ENCODE measurements around the gene DKC1.
A peak's percentile ranks its signal among the peaks of the same experiment; 100 is the strongest.
"Not testable (repeated sequence)": the region's sequence is repeated elsewhere in the genome, so short reads cannot be mapped to it uniquely, and the experiment has no call there.

The DKC1 gene

GRCh38 chrX:154804957-154805695, 42.5 kb downstream of the DKC1 start, which contains the start of gene MPP1:
TSS of gene MPP1 (minus strand) at chrX:154805485. CDS start at chrX:154805373, 112 bp downstream.
- no peaks in the 10 kb centered on the region for H3K9me3 ChIP-seq (ENCODE audit: low read depth, low read length)
- peak within 1 kb of the TSS; percentile 71 for H3K9ac ChIP-seq (ENCODE audit: insufficient read length)
- TF ChIP-seq EZH2 (IDR thresholded peaks at IDR 0.05) (no peak), POLR2AphosphoS5 (IDR thresholded peaks at IDR 0.05; ENCODE audit: borderline replicate concordance, low read depth, low read length) (peak; percentile 53; the same call in 1 of the 2 replicates)
- no peak for DNase-seq (ENCODE audit: low read depth, low spot score)
- H3K4me3 ChIP-seq: peak within 1 kb of the TSS; percentile 81
- H3K36me3 ChIP-seq (ENCODE audit: insufficient read depth, low read length): no peaks in the 10 kb centered on the region
- H3K27ac ChIP-seq: no peak within 1 kb of the TSS

GRCh38 chrX:154805696-154806091, 43.0 kb downstream of the DKC1 start:
- Histone ChIP-seq H3K4me3 (peak overlapping the region; percentile 81), H3K9me3 (ENCODE audit: low read depth, low read length) (no peaks in the 10 kb centered on the region), H3K9ac (ENCODE audit: insufficient read length) (peak overlapping the region; percentile 63), H3K27ac (no peak overlapping the region), H3K36me3 (ENCODE audit: insufficient read depth, low read length) (no peaks in the 10 kb centered on the region)
- no peak for DNase-seq (ENCODE audit: low read depth, low spot score)
- TF ChIP-seq POLR2AphosphoS5 (IDR thresholded peaks at IDR 0.05; ENCODE audit: borderline replicate concordance, low read depth, low read length) (no peak), FOXP2 (optimal IDR thresholded peaks at IDR 0.05; ENCODE audit: control extremely low read depth, extremely low read length, insufficient read depth) (no peak), EZH2 (IDR thresholded peaks at IDR 0.05) (no peak)

- DNase-seq (ENCODE audit: low read depth, low spot score): no peak
- TF ChIP-seq EZH2 (IDR thresholded peaks at IDR 0.05): no peak
- Histone ChIP-seq H3K4me3 (no peak overlapping the region), H3K9me3 (ENCODE audit: low read depth, low read length) (no peaks in the 10 kb centered on the region), H3K36me3 (ENCODE audit: insufficient read depth, low read length) (no peaks in the 10 kb centered on the region), H3K27ac (no peak overlapping the region), H3K9ac (ENCODE audit: insufficient read length) (no peak overlapping the region)
Observed at GRCh38 chrX:154806837-154807501, 44.3 kb downstream of the DKC1 start.

GRCh38 chrX:154809939-154810665, 47.4 kb downstream of the DKC1 start:
- H3K36me3 ChIP-seq (ENCODE audit: insufficient read depth, low read length): no peaks in the 10 kb centered on the region
- no peaks in the 10 kb centered on the region for H3K9me3 ChIP-seq (ENCODE audit: low read depth, low read length)
- H3K4me3 ChIP-seq: no peak overlapping the region
- no peak for DNase-seq (ENCODE audit: low read depth, low spot score)
- TF ChIP-seq EZH2 (IDR thresholded peaks at IDR 0.05): no peak
- no peak for TF ChIP-seq POLR2AphosphoS5 (IDR thresholded peaks at IDR 0.05; ENCODE audit: borderline replicate concordance, low read depth, low read length)
- TF ChIP-seq FOXP2 (optimal IDR thresholded peaks at IDR 0.05; ENCODE audit: control extremely low read depth, extremely low read length, insufficient read depth): no peak
- H3K9ac ChIP-seq (ENCODE audit: insufficient read length): no peak overlapping the region
- no peak overlapping the region for H3K27ac ChIP-seq

GRCh38 chrX:154812341-154813101, 49.9 kb downstream of the DKC1 start:
- TF ChIP-seq FOXP2 (optimal IDR thresholded peaks at IDR 0.05; ENCODE audit: control extremely low read depth, extremely low read length, insufficient read depth): no peak
- no peak for TF ChIP-seq EZH2 (IDR thresholded peaks at IDR 0.05)
- no peak for TF ChIP-seq POLR2AphosphoS5 (IDR thresholded peaks at IDR 0.05; ENCODE audit: borderline replicate concordance, low read depth, low read length)
- no peaks in the 10 kb centered on the region for H3K9me3 ChIP-seq (ENCODE audit: low read depth, low read length)
- DNase-seq (ENCODE audit: low read depth, low spot score): no peak
- H3K9ac ChIP-seq (ENCODE audit: insufficient read length): no peak overlapping the region
- H3K36me3 ChIP-seq (ENCODE audit: insufficient read depth, low read length): no peaks in the 10 kb centered on the region
- no peak overlapping the region for H3K4me3 ChIP-seq
- no peak overlapping the region for H3K27ac ChIP-seq

GRCh38 chrX:154813801-154814200, 51.1 kb downstream of the DKC1 start:
- TF ChIP-seq POLR2AphosphoS5 (IDR thresholded peaks at IDR 0.05; ENCODE audit: borderline replicate concordance, low read depth, low read length) (no peak), FOXP2 (optimal IDR thresholded peaks at IDR 0.05; ENCODE audit: control extremely low read depth, extremely low read length, insufficient read depth) (no peak), EZH2 (IDR thresholded peaks at IDR 0.05) (no peak)
- Histone ChIP-seq H3K9me3 (ENCODE audit: low read depth, low read length) (no peaks in the 10 kb centered on the region), H3K4me3 (no peak overlapping the region), H3K9ac (ENCODE audit: insufficient read length) (no peak overlapping the region), H3K36me3 (ENCODE audit: insufficient read depth, low read length) (no peaks in the 10 kb centered on the region), H3K27ac (no peak overlapping the region)
- no peak for DNase-seq (ENCODE audit: low read depth, low spot score)

GRCh38 chrX:154815274-154815818, 52.7 kb downstream of the DKC1 start:
- TF ChIP-seq FOXP2 (optimal IDR thresholded peaks at IDR 0.05; ENCODE audit: control extremely low read depth, extremely low read length, insufficient read depth) (no peak), EZH2 (IDR thresholded peaks at IDR 0.05) (no peak), POLR2AphosphoS5 (IDR thresholded peaks at IDR 0.05; ENCODE audit: borderline replicate concordance, low read depth, low read length) (no peak)
- no peak for DNase-seq (ENCODE audit: low read depth, low spot score)
- Histone ChIP-seq H3K9me3 (ENCODE audit: low read depth, low read length) (no peaks in the 10 kb centered on the region), H3K27ac (no peak overlapping the region), H3K4me3 (no peak overlapping the region), H3K9ac (ENCODE audit: insufficient read length) (no peak overlapping the region), H3K36me3 (ENCODE audit: insufficient read depth, low read length) (no peaks in the 10 kb centered on the region)

GRCh38 chrX:154816326-154816898, 53.7 kb downstream of the DKC1 start:
- not testable (repeated sequence) for H3K4me3 ChIP-seq; H3K36me3 ChIP-seq (ENCODE audit: insufficient read depth, low read length)

GRCh38 chrX:154817048-154817618, 54.5 kb downstream of the DKC1 start:
- H3K9ac ChIP-seq (ENCODE audit: insufficient read length); DNase-seq (ENCODE audit: low read depth, low spot score); H3K27ac ChIP-seq; H3K9me3 ChIP-seq (ENCODE audit: low read depth, low read length); H3K4me3 ChIP-seq; H3K36me3 ChIP-seq (ENCODE audit: insufficient read depth, low read length): not testable (repeated sequence)

More at GRCh38 chrX:154816326-154816898, 53.7 kb downstream of the DKC1 start:
- not testable (repeated sequence) for H3K9ac ChIP-seq (ENCODE audit: insufficient read length); H3K27ac ChIP-seq; DNase-seq (ENCODE audit: low read depth, low spot score); H3K9me3 ChIP-seq (ENCODE audit: low read depth, low read length)

Measured in SK-N-MC (cell line).